IgD-negative memory B cell (primary cell): ENCODE results near the gene LYPD3. TPM values are rescaled to one million over a fixed set of nuclear protein-coding genes. Genes with fewer than 3 reads are reported as not detected.
"Not testable (repeated sequence)": the region's sequence is repeated elsewhere in the genome, so short reads cannot be mapped to it uniquely, and the experiment has no call there.

Experiments
- H3K27ac Mint-ChIP-seq, 3 donors: one replicate each; pipeline ENCODE4 v1.8.0; 2020 to 2022; ENCODE audit warnings: mild to moderate bottlenecking in 3 of 3, mixed read lengths in 3 of 3, moderate library complexity in 1 of 3
- H3K27me3 Mint-ChIP-seq: one replicate; pipeline ENCODE4 v1.8.0; 2021; ENCODE audit warnings: mixed read lengths
- H3K36me3 Mint-ChIP-seq: one replicate; pipeline ENCODE4 v1.8.0; 2020; ENCODE audit warnings: mild to moderate bottlenecking, mixed read lengths
- H3K4me1 Mint-ChIP-seq, 3 donors: one replicate each; pipeline ENCODE4 v1.8.0; 2020 to 2022; ENCODE audit warnings: mixed read lengths in 3 of 3, mild to moderate bottlenecking in 1 of 3
- H3K4me3 Mint-ChIP-seq, 4 donors: one replicate each; pipeline ENCODE4 v1.8.0; 2020 to 2022; ENCODE audit warnings: mild to moderate bottlenecking in 4 of 4, mixed read lengths in 4 of 4, moderate library complexity in 3 of 4
- H3K9me3 Mint-ChIP-seq, 3 donors: one replicate each; pipeline ENCODE4 v1.8.0; 2020 to 2021; ENCODE audit warnings: mixed read lengths in 3 of 3, mild to moderate bottlenecking in 1 of 3
- polyA plus RNA-seq: library from polyadenylated mRNA; unstranded; fragments of 300-500 nt; fragmentation: Illumina TruSeq; gene quantifications from one replicate; pipeline ENCODE4 v1.2.3, GENCODE V29; 2021

Gene LYPD3
- 0.25 TPM for polyA plus RNA-seq

DNA sequence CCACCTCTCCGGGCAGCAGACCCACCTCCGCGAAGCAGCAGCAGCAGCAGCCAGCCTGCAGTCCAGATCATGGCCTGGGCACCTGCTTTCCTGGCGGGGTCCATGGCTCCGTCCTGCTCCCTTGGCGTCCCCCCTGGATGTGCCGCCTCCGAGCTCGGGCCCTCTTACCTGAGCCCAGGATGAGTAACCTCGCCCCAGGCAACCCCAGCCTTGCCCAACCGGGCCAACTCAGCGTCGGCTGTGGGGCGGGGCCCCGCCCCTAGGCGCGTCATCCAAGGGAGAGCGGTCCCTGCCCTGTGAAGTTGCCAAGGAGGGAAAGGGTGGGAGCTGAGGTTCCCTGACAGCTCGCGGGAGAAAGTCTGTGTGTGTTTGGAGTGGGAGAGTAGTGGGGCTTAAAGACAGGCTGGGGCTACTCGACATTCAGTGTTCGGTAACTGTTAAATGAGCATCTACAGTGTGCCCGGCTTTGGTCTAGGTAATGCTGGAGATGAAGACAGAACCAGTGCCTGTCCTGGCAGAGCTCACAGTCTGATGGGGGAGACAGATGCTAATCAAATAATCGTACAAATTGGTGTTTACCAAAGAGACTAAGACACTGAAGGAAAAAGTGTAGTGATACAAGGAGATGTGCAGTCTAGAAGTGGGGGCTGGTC, at the start of gene LYPD3:
Gene LYPD3 (minus strand): TSS at position 141 of the 653 bp plus-strand sequence. CDS start 37 bp downstream, at position 104.
- Mint-ChIP-seq H3K9me3 (no peaks in the 10 kb centered on the region), H3K27me3 (no peaks in the 10 kb centered on the region), H3K4me1 (peaks cover 0 to 7% (median 0%) of the 10 kb centered on the region in 3 donors), H3K4me3 (peak within 1 kb of the TSS; percentile 27 to 97 (median 92)), H3K27ac (peak within 1 kb of the TSS in 2 of 3 donors; percentile 23 to 99), H3K36me3 (no peaks in the 10 kb centered on the region)

DNA sequence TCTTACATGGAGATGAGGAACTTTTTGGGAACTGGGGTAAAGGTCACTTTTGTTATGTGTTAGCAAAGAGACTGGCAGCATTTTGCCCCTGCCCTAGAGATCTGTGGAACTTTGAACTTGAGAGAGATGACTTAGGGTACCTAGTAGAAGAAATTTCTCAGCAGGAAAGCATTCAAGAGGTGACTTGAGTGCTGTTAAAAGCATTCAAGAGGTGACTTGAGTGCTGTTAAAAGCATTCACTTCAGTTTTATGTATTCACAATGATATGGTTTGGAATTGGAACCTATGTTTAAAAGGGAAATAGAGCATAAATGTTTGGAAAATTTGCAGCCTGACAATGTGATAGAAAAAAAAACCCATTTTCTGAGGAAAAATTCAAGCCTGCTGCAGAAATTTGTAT, 47.0 kb upstream of the LYPD3 start:
- H3K4me3 Mint-ChIP-seq, H3K36me3 Mint-ChIP-seq, H3K27ac Mint-ChIP-seq, H3K27me3 Mint-ChIP-seq, H3K9me3 Mint-ChIP-seq, H3K4me1 Mint-ChIP-seq: not testable (repeated sequence)

DNA sequence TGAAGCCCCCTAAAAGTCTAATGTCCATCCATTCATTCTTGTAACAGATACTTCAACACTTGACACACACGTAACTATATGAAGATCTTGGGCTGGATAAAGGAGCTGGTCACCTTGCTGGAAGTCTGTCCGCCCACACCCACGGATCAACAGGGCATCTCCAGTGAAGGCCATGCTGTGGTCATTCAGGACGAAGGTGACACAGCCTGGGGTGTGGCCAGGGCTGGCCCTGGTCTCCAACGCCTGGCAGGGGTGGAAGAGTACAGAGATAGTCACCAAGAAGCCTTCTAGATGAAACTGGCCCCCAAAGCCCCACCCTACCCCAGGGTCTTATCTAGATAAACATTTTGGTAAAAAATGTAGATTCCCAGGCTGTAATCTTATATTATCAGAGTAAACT, 45.9 kb upstream of the LYPD3 start:
- peak overlapping the region in 1 of 4 donors; percentile 10 for H3K4me3 Mint-ChIP-seq

DNA sequence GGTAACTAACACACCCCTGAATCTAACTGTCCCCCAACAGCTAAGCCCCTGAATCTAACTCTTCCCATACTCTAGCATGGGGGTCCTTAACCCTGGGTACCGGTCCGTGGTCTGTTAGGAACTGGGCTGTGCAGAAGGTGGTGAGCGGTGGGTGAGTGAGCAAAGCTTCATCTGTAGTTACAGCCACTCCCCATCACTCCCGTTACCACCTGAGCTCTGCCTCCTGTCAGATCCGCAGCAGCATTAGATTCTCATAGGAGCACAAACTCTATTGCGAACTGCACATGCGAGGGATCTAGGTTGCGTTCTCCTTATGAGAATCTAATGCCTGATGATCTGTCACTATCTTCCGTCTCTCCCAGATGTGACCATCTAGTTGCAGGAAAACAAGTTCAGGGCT, 45.3 kb upstream of the LYPD3 start:
- H3K9me3 Mint-ChIP-seq, result no peaks in the 10 kb centered on the region
- H3K36me3 Mint-ChIP-seq, result peaks cover 9% of the 10 kb centered on the region
- H3K4me3 Mint-ChIP-seq, result peak overlapping the region in 2 of 4 donors; percentile 7 to 10
- H3K27me3 Mint-ChIP-seq, result no peaks in the 10 kb centered on the region
- H3K4me1 Mint-ChIP-seq, result peaks cover 0 to 5% (median 0%) of the 10 kb centered on the region in 3 donors
- H3K27ac Mint-ChIP-seq, result no peak overlapping the region

More for the DNA sequence above, 45.9 kb upstream of the LYPD3 start:
- peaks cover 0 to 5% (median 0%) of the 10 kb centered on the region in 3 donors for H3K4me1 Mint-ChIP-seq
- no peaks in the 10 kb centered on the region for H3K9me3 Mint-ChIP-seq
- H3K27ac Mint-ChIP-seq, result no peak overlapping the region
- peaks cover 9% of the 10 kb centered on the region for H3K36me3 Mint-ChIP-seq
- no peaks in the 10 kb centered on the region for H3K27me3 Mint-ChIP-seq

DNA sequence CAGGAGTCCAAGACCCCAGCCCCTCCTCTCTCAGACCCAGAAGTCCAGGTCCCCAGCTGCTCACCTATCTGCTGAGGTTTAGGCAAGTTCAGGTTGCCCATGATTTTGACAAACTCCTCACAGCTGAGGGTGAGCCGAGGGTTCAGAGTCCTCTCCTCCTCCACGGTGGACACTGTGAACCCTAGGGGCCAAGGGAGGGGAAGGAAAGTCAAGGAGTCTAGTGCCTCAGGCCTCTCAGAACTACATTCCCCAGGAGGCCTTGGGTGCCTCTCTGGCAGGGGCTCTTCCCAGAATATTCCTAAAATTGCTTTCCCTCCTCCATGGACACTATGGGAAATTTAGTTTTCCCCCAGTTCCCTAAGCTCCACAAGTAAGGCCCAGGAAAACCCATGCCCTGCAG, 42.5 kb upstream of the LYPD3 start:
- H3K4me3 Mint-ChIP-seq, result peak overlapping the region in 1 of 4 donors; percentile 65
- H3K9me3 Mint-ChIP-seq, result no peaks in the 10 kb centered on the region
- peaks cover 9 to 16% (median 9%) of the 10 kb centered on the region in 3 donors for H3K4me1 Mint-ChIP-seq
- H3K27me3 Mint-ChIP-seq, result no peaks in the 10 kb centered on the region
- H3K36me3 Mint-ChIP-seq, result peaks cover 9% of the 10 kb centered on the region
- H3K27ac Mint-ChIP-seq, result peak overlapping the region in 1 of 3 donors; percentile 85

DNA sequence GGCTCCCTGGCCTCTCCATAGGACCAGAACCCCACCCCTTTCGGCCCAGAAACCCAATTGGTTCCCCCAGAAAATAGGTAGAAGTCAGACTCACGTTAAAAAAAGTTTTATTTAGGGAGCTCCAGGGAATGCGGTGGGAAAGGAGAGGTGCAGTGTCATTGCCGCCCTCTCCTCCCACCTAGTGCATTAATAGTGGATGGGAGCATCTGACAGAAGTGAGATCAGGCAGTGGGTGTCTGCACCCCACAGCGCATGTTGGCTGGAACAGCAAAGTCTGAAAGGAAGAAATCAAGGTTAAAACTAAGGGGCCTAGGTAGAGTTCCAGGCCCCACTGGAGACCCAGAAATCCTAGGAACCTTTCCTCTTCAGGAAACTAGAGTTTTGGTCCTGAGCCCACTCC, 41.2 kb upstream of the LYPD3 start:
- Mint-ChIP-seq H3K27ac (no peak overlapping the region), H3K36me3 (peaks cover 7% of the 10 kb centered on the region), H3K27me3 (no peaks in the 10 kb centered on the region), H3K4me1 (peaks cover 11 to 18% (median 11%) of the 10 kb centered on the region in 3 donors), H3K9me3 (no peaks in the 10 kb centered on the region), H3K4me3 (no peak overlapping the region)

DNA sequence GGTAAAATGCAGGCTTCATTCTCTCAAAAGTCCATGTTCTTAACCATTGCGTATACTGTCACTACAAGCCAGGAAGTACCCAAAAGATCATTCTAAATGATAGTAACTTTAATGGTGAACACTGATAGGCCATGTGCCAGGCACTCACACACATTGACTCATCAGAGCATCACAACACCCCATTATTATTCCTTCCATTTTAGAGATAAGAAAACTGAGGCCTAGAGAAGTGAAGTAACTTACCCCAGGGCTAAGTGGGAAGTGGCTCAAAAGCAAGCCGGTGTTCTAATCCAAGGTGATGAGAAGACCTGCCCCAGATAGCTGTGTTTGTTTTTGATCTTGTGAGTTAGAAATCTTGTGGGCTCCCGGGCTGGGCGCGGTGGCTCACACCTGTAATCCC, 40.5 kb upstream of the LYPD3 start:
- H3K36me3 Mint-ChIP-seq, result peaks cover 3% of the 10 kb centered on the region
- no peaks in the 10 kb centered on the region for H3K27me3 Mint-ChIP-seq
- no peaks in the 10 kb centered on the region for H3K9me3 Mint-ChIP-seq
- peak overlapping the region in 1 of 3 donors; percentile 23 for H3K27ac Mint-ChIP-seq
- H3K4me1 Mint-ChIP-seq, result peaks cover 11 to 18% (median 11%) of the 10 kb centered on the region in 3 donors
- H3K4me3 Mint-ChIP-seq, result peak overlapping the region; percentile 28 to 60 (median 55)

DNA sequence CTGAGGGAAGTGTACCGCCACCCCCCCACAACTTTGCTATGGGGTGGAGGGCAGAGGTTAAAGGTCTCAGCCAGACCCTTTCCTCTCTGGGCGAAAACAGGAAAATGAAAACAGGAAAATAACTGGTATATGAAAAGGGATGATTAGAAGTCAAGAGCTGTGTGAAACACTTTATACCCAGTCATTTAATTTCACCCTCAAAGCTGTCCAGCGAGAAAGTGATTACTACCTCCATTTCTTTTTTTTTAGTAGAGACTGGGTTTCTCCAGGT, 39.7 kb upstream of the LYPD3 start:
- H3K9me3 Mint-ChIP-seq, result no peaks in the 10 kb centered on the region
- H3K4me3 Mint-ChIP-seq, result peak overlapping the region in 3 of 4 donors; percentile 28 to 97 (median 94)
- H3K27me3 Mint-ChIP-seq, result no peaks in the 10 kb centered on the region
- H3K4me1 Mint-ChIP-seq, result peaks cover 11 to 15% (median 13%) of the 10 kb centered on the region in 3 donors
- H3K27ac Mint-ChIP-seq, result peak overlapping the region; percentile 39 to 98 (median 95)
- no peaks in the 10 kb centered on the region for H3K36me3 Mint-ChIP-seq

DNA sequence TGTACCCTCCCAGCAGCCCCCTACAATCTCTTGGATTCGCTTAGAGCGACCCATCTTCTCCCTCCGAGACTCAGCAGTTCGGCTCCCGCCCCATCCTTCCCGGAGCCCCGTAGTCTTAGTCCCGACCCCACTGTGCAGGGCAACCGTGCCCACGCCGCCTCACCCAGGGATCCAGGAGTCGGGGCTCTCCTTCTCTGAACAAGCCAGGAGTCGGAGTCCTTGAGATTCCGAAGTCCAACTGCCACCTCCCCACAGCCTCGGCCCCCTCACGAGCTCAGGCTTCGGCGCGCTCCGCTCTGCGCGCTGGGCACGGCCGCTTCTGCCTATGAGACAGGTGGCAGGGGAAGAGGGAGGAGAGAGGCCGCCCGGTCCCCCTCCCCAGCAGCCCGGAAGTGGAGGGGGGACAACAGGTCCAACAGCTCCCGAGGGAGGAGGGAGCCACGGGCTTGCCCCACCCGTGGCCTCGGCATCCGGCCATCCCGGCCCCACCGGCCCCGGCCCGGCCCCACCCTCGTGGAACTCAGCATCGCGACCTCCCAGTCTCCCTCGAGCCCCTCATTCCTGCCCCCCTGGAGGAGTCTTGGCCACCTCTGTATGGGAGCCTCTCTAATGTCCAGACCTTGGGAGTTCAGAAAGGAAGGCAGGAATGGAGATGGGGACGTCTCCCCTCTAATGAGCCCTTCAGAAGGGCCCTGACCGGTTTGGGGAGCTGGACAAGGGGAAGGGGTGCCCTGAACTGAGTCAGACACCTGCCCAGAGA, 39.2 kb upstream of the LYPD3 start, which contains the start of gene PHLDB3:
Gene PHLDB3 (minus strand): TSS at position 321 of the 760 bp plus-strand sequence. CDS start 628 bp downstream, outside the sequence.
- peak within 1 kb of the TSS; percentile 95 to 98 (median 98) for H3K27ac Mint-ChIP-seq
- peak within 1 kb of the TSS; percentile 94 to 99 (median 97) for H3K4me3 Mint-ChIP-seq
- H3K4me1 Mint-ChIP-seq, result peaks cover 11 to 15% (median 13%) of the 10 kb centered on the region in 3 donors
- H3K9me3 Mint-ChIP-seq, result no peaks in the 10 kb centered on the region
- H3K36me3 Mint-ChIP-seq, result no peaks in the 10 kb centered on the region
- no peaks in the 10 kb centered on the region for H3K27me3 Mint-ChIP-seq

DNA sequence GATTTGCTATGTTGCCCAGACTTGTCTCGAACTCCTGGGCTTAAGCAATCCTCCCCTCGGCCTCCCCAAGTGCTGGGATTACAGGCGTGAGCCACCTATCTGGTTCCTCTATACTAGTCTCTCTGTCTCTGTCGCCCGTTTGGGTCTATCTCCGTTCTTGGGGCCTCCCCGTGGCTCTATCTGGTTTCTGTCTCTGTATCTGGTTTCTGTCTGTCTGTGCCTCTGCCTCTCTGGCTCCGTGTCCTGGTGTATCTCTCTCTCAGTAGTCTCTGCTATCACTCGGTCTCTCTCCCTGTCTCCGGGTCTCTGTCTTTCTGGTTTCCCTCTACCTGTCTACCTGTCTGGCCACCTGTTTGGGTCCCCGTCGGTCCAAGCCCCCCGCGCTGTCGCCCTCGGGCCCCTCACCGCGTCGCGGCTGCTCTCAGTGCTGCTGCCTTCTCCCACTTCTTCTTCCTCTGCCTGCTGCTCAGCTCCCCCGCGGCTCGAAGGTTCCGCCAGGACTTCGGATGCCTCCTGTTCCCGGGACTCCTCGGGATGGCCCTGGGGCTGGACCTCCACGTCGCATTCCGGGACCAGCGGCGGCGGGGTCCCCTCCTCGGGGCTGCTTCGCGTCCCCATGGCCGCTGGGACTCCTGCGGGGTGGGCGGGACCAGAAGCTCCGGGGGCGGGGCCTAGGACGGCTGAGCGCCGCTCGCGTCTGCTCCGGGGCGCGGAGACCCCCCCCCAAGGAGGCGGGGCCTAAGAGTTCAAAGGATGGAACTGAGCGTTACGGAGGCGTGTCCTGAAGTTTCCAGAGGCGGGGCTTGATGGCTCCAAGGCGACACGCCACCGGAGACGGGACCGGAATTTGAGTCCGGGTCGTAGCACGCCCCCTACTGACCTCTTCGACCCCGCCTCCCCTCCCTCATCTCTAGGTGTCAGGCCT, 38.4 kb upstream of the LYPD3 start:
- Mint-ChIP-seq H3K4me3 (peak overlapping the region; percentile 94 to 99 (median 97)), H3K27ac (peak overlapping the region; percentile 95 to 98 (median 98)), H3K4me1 (peaks cover 11 to 18% (median 13%) of the 10 kb centered on the region in 3 donors), H3K27me3 (no peaks in the 10 kb centered on the region), H3K9me3 (no peaks in the 10 kb centered on the region), H3K36me3 (peaks cover 4% of the 10 kb centered on the region)

DNA sequence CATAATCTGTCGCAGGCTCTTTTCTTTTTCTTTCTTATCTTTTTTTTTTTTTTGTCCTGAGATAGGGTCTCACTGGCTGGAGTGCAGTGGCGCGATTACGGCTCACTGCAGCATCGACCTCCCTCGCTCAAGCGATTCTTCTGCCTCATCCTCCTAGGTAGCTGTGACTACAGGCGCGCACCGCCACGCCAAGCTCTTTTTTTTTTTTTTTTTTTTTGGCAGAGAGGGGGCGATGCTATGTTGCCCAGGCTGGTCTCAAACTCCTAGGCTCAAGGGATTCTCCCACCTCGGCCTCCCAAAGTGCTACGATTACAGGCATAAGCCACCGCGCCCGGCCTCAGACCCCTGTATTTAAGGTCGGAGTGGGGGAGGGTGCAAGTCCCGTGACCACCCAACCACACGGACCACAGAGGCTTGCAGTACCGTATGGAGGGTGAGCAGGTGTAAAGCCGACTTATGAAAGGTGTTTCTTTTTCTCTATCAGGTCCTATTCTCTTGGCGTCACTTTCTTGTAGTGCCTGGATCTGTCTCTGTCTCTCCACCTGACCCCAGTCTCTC, 37.1 kb upstream of the LYPD3 start:
- H3K27me3 Mint-ChIP-seq, result no peaks in the 10 kb centered on the region
- H3K9me3 Mint-ChIP-seq, result no peaks in the 10 kb centered on the region
- H3K27ac Mint-ChIP-seq, result peak overlapping the region; percentile 49 to 98 (median 98)
- peaks cover 6% of the 10 kb centered on the region for H3K36me3 Mint-ChIP-seq
- H3K4me1 Mint-ChIP-seq, result peaks cover 13 to 22% (median 14%) of the 10 kb centered on the region in 3 donors
- H3K4me3 Mint-ChIP-seq, result peak overlapping the region in 3 of 4 donors; percentile 78 to 97 (median 97)

DNA sequence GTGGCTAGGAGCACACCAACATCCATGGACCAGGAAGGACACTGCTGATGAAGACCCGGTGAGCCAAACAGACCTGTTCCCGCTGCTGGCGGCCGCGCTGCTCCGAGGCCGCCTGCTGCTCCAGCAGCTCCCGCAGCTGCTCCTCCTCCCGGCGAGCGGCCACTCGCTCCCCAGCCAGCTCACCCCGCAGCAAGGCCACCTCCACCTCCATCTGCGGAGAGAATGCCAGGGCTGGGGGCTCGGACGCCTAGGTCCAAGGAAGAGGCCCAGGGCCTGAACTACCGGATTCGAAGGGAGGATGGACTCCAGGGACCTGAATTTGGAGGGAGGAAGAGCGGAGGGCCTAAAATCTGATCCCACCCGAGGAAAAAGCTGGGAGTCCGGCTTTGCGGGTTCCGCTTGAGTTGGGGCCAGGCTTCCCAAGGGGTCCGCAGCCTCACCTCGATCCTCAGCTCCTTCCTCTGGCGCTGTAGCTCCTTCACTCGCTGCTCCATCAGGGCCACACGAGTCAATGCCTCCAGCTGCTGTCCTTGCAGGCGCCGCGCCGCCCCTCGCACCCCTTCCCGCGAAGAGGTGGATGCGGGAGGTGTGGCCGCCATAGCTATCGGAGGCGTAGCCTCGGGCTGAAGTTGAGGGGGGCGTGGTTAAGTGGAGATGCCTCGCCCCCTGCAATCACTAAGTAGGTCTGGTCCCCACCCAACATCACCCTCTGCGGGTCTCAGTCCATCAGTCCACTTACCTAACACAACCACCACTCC, 36.4 kb upstream of the LYPD3 start:
- Mint-ChIP-seq H3K27ac (peak overlapping the region in 1 of 3 donors; percentile 14), H3K4me1 (peaks cover 13 to 22% (median 14%) of the 10 kb centered on the region in 3 donors), H3K36me3 (peaks cover 6% of the 10 kb centered on the region)

DNA sequence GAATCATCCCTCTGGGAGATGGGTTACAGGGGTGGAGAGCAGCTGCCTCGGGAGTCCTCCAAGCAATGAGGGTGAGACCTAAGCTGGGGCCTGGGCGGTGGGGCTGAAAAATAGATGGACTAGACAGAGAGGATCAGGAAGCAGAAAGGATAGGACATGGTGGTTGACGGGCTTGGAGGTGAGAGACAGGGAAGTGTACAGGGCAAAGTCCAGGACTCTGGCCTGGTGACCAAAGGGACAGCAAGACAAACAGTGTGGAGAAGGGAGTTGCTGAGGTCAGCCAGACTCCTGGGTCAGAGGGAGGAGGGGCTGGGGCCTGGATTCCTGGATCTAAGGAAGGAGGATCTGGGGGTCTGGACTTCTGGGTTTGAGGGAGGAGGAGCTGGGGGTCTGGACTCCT, 33.6 kb upstream of the LYPD3 start:
- no peaks in the 10 kb centered on the region for H3K27me3 Mint-ChIP-seq
- no peak overlapping the region for H3K27ac Mint-ChIP-seq
- H3K36me3 Mint-ChIP-seq, result peaks cover 8% of the 10 kb centered on the region
- peak overlapping the region in 1 of 4 donors; percentile 65 for H3K4me3 Mint-ChIP-seq
- peaks cover 9 to 17% (median 14%) of the 10 kb centered on the region in 3 donors for H3K4me1 Mint-ChIP-seq
- H3K9me3 Mint-ChIP-seq, result no peaks in the 10 kb centered on the region

More for the DNA sequence above, 36.4 kb upstream of the LYPD3 start:
- H3K4me3 Mint-ChIP-seq, result peak overlapping the region in 1 of 4 donors; percentile 97
- H3K9me3 Mint-ChIP-seq, result no peaks in the 10 kb centered on the region
- no peaks in the 10 kb centered on the region for H3K27me3 Mint-ChIP-seq
